HG02798 (cell line): ENCODE data around the gene PLA2G2D.

Experiments used
- ATAC-seq: cut with Tn5 transposase; IDR thresholded peaks from one replicate; pipeline ENCODE4 v1.9.1; 2021; ENCODE audit warnings: mild to moderate bottlenecking; ENCODE audit not compliant: unreplicated experiment, poor library complexity

PLA2G2D gene, protein sequence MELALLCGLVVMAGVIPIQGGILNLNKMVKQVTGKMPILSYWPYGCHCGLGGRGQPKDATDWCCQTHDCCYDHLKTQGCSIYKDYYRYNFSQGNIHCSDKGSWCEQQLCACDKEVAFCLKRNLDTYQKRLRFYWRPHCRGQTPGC

DNA sequence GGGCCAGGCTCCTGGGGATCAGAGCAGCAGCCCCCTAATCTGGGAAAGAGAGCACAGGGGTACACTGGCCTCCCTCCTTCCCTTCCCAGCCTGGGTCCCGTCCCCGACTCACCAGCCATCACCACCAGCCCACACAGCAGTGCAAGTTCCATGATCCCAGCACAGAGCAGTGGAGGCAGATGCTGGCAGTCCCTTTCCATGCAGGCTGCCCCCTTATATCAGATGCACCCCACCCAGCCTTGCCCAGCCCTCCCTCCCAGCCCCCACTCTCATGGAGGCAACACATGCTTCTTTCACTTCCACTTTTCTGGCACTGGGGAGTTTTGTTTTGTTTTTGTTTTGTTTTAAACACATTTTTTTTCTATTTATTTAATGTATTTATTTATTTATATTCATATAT, at the start of gene PLA2G2D:
PLA2G2D (minus strand) TSS at position 190 of the 400 bp plus-strand sequence; CDS start at position 152, 38 bp downstream.
- no peak for ATAC-seq

DNA sequence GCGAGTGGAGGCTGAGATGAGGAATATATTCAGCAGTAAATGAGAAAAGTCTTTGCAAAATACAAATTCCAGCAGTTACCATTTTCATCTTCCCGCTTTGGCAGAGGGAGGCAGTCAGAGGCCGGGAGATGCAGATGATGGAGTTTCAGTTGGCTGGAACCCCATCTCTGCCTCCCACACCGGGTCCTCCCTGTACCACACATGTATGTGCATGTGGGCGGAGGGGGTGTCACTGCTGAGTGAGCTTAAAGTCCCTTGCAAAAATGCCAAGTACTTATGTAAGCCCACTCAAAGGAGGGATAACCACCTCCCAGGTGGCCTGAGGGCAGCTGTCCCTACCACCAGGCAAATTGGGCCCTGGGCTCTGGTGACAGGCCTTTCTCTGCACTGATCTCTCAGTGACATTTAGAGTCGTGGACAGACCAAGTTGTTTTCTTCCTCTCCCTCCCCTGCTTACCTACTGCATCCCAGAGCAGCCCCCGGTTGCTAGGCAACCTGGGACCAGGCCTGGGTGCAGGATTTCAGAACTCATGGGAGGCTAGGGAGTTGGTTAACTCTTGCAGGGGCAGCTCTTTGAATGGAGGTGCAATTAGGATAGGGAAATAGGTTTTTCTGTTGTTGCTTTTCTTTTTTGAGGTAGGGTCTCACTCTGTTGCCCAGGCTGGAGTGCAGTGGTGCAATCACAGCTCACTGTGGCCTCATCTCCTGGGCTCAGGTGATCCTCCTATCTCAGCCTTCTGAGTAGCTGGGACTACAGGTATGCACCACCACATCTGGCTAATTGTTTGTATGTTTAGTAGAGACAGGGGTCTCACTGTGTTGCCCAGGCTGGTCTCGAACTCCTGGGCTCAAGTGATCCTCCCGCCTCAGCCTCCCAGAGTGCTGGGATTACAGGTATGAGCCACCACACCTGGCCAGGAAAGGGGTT, 49.5 kb upstream of the PLA2G2D start:
- ATAC-seq, result no peak

DNA sequence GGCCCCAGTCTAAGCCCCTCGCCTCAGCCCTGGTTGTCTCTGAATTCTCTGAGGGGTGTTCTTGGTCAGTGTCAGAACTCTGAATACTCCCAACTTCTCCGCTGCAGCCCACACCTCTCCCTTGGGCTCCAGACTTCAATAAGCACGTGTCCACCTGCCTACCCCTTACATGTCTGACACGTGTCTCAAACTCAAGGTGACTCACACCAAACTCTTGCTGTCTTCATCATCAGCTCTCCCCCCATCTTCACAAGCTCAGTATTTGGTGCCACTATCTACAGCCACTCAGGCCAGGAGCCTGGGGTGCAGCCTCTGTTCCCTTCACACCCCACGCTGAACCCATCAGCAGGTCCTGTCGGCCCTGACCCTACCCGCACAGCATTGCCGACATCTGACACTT, 47.8 kb upstream of the PLA2G2D start:
- ATAC-seq, result no peak

DNA sequence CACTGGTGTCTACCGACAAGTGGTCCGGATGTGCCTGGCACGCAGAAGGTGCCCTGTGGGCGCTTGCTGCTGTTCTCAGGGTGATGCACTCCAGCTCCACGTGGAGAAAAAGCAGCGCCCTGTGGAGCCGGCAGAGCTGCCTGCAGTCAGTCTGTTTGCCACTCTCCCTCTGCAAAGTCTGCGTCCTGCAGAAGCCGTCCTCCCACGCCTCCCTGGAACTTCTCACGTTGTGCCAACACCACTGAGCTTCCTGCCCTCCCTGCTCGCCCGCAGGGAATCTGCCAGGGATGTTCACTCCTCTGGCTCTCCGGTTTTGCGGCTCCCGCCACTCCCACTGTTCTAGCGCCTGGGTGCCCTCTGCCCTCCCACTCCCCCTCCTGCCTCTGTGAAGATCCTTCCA, 46.7 kb upstream of the PLA2G2D start:
- no peak for ATAC-seq

DNA sequence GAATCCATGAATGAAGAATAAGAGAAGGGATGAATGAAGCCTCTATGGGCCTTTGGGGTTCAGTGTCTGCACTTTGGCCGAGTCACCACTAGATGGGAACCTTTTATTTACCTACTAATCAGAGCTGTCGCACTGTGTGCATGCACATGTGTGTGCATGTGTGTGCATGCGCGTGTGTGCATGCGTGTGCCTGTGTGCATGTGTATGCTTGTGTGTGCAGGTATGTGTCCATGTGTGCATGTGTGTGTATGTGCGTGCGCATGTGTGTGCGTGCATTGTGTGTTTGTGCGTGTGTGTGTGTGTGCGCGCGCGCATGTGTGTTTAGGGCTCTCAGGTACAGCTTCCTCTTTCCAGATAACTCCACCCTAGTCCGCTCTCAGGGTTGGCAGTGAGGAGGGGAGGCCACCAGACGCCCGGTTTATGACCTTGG, 46.2 kb upstream of the PLA2G2D start:
- ATAC-seq, result no peak

DNA sequence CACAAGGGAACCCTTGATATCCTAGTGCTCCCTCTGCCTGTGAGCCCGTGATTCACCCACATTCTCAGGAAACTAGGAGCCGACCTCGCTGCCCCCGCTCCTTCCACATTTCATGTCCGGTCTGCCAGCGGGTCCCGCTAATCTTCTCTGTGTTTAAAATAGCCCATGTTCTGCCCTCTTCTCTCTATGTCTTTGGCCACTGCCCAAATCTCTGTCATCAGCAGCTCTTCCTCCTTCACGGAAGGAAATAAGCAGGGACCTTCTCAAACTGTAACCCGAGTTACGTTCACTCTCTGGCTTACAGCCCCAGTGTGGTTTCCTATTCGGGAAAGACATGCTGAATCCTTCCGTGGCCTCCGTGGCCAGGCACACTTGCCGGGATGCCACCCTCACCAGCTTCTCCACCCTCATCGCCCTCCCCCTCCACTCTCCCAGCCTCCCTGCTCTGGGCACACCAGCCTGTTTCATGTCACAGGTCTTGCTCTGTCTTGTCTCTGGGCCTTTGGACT, 45.4 kb upstream of the PLA2G2D start:
- ATAC-seq, result no peak

DNA sequence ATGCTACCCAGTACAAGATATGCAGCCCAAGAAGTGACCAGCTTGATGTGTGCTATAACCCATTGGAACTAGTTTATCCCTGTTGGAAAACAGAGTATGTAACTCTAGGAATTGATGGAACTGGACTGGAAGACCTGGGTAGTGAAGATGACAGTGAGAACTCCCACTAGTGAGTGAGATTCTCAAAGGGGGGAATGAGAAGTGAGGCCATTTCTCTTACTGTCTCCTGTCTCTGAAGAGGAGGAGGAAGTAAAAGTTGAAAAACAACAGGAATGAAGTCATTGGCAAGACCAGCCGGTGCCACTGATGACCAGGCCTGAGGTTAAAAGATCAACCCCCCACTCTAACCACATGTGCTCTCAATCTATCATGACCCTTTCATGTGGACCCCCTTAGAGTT, 40.7 kb upstream of the PLA2G2D start:
- no peak for ATAC-seq

DNA sequence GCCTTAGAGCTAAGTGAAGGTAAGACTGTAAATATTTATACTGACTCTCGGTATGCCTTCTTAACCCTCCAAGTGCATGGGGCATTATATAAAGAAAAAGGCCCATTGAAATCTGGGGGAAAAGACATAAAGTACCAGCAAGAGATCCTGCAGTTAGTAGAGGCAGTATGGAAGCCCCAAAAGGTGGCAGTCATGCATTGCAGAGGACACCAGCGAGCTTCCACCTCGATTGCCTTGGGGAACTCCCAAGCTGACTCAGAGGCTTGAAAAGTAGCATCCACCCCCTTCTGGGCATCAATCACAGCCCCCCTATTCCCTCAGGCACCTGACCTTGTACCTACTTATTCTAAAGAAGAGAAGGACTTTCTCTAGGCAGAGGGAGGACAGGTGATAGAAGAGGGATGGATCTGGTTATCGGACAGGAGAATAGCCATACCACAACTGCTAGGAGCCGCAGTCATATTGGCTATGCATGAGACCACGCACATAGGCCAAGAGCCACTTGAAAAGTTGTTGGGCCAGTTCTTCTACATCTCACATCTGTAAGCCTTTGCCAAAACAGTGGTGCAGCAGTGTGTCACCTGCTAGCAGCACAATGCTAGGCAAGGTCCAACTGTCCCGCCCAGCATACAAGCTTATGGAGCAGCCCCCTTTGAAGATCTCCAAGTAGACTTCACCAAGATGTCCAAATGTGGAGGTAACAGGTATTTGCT, 39.2 kb upstream of the PLA2G2D start:
- ATAC-seq, result no peak

DNA sequence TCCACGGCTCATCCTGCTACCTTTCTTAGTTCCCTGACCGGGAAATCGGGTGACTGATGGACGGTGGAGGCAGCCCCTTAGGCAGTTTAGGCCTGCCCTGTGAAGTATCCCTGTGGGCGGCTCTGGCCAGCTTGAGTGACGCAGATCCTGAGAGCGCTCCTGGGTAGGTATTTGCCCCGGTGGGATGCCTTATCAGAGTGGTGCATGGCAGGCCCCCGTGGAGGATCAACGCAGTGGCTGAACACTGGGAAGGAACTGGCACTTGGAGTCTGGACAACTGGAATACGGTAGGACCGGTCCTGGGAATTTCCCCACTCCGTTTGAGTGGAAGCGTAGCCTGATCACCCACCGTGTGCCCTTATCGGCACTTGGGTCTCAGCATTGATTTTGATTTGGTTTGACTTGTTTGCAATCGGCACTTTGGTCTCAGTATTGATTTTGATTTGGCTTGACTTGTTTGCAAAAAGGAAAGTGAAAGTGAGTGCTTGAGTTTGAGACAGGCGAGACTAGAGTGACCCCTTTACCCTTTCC, 35.0 kb upstream of the PLA2G2D start:
- ATAC-seq, result no peak

DNA sequence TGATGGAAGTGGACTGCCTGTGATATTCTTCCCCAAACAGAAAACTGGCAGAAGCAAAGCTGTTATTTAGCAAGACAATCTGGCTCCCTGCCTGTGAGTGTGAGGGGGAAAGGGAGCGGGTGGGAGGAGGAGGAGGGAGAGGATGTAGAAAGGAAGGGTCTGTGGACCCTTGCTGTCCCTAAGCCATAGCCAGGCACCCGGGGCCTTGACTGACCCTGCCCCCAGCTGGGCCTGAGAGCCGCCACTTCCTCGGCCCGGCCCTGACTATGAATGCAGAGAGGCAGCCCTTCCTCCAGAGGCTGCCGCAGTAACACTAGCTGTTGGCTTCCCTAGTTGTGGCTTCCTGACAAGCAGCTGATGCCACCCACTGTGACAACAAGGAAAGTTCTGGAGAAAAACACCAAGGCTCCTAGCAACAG, 33.7 kb upstream of the PLA2G2D start:
- ATAC-seq, result no peak

DNA sequence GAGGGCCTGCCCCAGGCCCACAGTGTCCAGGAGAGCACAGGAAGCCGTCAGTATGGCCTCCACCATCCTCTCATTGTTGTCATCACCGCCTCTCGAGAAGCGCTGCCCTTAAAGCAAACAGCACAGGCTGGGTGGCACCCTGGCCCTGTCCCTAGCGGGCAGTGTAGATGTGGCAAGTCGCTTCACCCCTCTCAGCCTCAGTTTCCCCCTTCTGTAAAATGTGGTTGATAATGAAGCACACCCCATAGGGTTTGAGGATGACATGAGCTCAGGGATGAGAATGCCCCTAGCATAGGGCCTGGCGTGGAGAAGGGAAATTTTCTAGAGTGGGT, 33.2 kb upstream of the PLA2G2D start:
- ATAC-seq, result peak; percentile 6

DNA sequence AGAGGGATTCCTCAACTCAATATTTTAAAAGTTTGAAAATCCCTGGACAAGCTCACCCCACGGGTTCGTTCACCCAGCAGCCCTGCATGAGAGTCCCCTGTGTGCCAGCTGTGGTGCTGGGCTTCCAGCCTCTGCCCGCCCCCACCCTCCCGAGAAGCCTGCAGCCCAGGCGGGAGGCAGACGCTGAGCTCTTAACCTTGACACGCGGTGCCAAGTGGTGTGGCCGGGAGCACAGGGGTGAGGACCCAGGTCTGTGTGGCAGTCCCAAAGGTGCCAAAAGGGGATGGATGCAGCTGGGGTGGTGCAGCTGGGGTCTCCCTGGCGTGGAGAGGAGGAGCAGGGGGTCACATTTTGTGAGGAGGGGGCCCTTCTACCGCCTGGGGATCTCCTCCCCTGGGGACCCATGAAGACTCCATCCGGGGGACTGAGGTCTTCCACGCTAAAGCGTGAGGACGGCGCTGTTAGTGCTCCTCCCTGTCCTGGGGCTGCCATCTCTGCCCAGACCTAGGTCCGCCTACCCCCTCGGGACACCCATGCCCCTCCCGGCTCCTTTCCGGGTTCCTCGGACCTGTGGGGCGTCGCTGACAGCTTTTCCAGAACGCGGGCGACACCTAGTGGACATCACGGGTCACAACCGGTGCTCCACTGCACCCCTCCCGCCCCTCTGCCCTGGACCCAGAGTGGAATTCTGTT, 32.7 kb upstream of the PLA2G2D start:
- ATAC-seq, result peak; percentile 65

DNA sequence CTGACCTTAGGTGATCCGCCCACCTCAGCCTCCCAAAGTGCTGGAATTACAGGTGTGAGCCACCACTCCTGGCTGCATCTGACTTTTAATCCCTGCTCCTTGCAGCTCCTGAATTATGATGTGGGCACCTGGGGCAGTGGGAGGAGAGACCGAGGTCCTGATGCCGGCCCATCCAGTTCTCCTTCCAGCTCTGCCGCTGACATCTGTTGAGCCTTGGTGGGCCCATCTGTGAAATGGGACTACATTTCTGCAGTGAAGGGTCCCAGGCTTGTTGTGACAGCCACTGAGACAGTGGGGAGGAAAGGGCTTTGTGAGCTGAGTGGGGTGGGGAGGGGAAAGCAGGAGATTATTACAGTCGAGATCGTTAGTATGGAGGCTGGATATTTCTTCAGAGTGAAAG, 31.6 kb upstream of the PLA2G2D start:
- ATAC-seq, result no peak

DNA sequence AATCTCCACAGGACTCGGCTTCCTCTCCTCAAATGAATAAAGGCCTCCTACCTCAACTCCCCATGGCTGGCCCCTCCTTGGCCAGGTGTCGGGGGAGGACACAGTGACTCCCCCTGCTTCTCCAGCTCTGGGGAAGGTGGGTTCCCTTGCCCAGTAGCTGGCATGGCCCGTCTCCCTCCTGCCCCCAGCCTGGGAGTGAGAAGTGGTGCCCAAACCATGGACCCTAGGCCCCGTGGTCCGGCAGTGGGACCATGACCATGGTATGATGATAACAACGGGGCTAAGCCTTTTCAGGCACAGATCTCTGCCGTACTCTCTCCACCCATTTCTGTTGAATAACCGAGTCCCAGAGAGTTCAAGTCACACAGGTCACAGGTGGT, 31.0 kb upstream of the PLA2G2D start:
- no peak for ATAC-seq

DNA sequence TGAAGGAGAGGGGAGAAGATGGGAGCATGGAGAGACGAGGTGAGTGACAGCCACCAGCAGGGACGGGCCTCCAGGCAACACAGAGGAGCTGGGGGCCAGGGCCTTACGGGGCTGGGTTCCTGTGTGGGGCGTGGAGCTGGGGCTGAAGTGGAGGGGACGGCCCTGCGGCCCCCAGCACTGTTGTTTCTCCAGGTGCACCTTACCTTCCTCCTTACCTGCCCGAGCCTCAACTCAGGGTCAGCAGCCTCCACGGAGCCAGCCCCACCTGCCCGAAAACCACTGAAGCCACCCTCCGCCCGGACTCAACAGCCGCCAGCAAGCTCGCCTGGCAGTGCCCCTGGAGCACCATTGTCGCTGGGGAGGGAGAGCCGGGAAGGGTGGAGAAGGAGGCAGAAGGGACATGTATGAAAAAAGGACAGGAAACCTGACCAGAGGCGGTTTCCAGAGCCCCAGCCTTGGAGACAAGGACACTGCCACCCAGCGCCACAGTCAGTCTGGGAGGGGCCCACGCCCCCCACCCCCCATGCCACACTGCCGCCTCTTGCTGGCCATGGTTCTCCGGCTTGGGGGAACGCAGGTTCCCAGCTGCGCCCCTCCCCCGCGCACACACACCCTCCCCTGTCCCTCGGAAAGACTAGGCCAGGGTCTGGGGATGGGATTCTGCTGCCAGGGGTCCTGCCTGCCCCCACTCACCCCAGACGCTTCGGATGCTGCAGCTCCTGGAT, 30.4 kb upstream of the PLA2G2D start:
- ATAC-seq, result no peak

DNA sequence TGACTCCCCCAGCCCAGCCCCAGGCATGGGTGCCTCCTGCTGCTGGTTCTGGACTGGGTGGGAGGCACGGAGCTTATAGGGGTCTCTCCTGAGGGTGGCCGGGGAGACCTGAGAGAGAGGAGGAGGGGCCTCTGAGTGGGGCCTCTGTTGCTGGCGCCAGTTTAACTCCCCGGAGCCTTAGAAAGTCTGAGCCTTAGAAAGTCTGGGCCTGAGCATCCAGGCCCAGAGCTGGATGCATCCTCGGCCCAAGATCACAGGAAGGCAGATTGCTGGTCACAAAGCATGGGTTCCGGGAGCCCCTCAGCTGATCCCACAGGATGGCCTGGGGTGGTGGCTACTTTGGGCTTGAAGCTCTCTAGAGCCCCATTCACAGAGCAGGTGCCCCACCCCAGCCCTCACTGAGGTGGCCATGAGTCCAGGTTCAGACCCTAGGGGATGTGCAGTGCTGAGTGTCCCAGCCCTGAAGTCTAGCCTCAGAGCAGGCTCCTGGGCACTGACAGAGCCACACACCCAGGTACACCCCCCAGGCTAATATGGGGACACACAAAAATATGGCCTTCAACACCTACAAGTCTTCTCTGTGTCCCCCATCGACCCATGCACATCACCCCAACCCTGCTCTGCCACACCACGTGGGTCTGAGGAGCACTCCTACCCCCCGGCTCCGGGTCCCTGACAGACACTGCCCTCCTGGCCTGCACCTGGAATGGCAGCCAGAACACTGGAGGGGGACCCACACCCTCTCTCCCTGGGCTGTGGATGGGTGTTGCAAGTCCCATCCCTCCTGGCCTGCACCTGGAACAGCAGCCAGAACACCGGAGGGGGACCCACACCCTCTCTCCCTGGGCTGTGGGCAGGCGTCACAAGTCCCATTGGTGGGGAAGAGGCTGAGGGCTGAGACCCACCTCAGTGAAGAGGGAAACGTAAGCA, 29.5 kb upstream of the PLA2G2D start:
- ATAC-seq, result no peak

DNA sequence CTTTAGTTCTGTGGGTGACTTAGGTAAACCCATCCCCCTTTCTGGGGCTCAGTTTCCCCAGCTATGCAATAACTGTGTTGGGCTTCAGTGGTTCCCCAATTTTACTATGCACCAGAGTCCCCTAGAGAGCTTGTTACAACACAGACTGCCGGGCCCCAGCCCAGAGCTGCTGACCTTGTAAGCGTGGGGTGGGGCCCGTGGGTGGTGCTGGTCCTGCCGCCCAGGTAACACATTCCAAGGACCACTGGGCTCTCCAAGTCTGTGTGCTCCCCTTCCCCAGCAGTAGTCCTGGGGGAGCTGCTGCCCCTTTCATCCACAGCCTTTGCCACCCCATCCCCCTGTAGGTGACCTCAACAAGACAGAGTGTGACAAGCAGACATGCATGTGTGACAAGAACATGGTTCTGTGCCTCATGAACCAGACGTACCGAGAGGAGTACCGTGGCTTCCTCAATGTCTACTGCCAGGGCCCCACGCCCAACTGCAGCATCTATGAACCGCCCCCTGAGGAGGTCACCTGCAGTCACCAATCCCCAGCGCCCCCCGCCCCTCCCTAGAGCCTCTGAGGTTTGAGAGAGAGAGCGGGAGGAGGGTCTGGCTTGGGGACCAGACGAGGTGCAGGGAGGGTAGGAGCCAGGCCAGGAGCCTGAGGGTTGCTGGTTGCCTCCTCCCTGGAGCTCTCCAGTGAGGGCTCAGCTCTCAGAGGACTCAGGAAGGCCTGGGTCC, 28.7 kb upstream of the PLA2G2D start:
- ATAC-seq, result no peak
